Mucosa of descending colon (tissue), 3 donors: ENCODE data around the gene TEX51. TPM values are rescaled to one million over a fixed set of nuclear protein-coding genes. Genes with fewer than 3 reads are reported as not detected.

Experiments
- ATAC-seq: fragments of 200-7000 bp; cut with Tn5 transposase; one replicate; pipeline ENCODE4 v1.9.1; 2020; ENCODE audit warnings: mild to moderate bottlenecking, moderate library complexity
- DNase-seq, 3 donors: peaks; one replicate each; pipeline ENCODE4 v3.0.0-alpha.2; 2020
- H3K36me3 ChIP-seq: fragments of 200-600 bp; one replicate; pipeline ENCODE4 v1.8.0; 2021; ENCODE audit warnings: low read depth, mild to moderate bottlenecking
- H3K4me1 ChIP-seq: fragments of 200-600 bp; one replicate; pipeline ENCODE4 v1.8.0; 2021; ENCODE audit warnings: low read depth, mild to moderate bottlenecking
- H3K4me3 ChIP-seq: fragments of 200-600 bp; one replicate; pipeline ENCODE4 v1.8.0; 2021; ENCODE audit warnings: mild to moderate bottlenecking
- H3K9me3 ChIP-seq: fragments of 200-600 bp; one replicate; pipeline ENCODE4 v1.8.0; 2021; ENCODE audit warnings: mild to moderate bottlenecking
- intact Hi-C, 2 donors: fragments of 100-400 bp; cut with DNase I in 1 of 2; cut with micrococcal nuclease in 1 of 2; formaldehyde crosslinking; loops; one replicate each; pipeline versions ENCODE4 v1.11.0 to v1.11.1; 2022; cut with DNase I, micrococcal nuclease
- total RNA-seq, 3 donors: library from RNA; stranded (reverse); fragmentation: NEBNext Ultra II Directional in 2 of 3; extraction: Animal tissue kit (Norgen Biotek cat#: 25700) in 2 of 3; gene quantifications; one replicate each; pipeline versions ENCODE4 v1.2.1 to v1.2.4, GENCODE V29; 2021 to 2023
- TF ChIP-seq, protein P1 (sequence below): fragments of 200-600 bp; IDR thresholded peaks from one replicate; pipeline ENCODE4 v1.8.0; 2022; ENCODE audit warnings: antibody characterized with exemption, mild to moderate bottlenecking
- donor health status: DM: no; HTN: no; CAD: no; lungs with moderate emphysema.
- donor health status: DM: no; HTN: no; CAD: no.
- donor health status: DM: no; HTN: yes; CAD: no.

The TEX51 gene
- total RNA-seq, 3 donors from 2014 or later = not detected

DNA sequence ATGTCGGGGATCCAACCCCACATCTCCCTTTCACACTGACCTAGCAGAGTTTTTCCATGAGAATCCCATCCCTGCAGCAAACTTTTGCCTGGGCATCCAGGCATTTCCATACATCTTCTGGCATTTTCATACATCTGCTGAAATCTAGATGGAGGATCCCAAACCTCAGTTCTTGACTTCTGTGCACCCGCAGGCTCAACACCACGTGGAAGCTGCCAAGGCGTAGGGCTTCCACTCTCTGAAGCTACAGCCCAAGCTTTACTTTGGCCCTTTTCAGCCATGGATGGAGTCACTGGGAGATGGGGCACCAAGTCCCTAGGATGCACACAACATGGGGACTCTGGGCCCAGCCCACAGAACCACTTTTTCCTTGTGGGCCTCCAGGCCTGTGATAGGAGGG lies 32.2 kb upstream of the TEX51 start:
- H3K9me3 ChIP-seq = no peaks in the 10 kb centered on the region
- intact Hi-C loops = no loop called here
- DNase-seq (no peak), ATAC-seq (no peak)
- no peak overlapping the region for H3K4me3 ChIP-seq
- TF ChIP-seq, protein P1, sequence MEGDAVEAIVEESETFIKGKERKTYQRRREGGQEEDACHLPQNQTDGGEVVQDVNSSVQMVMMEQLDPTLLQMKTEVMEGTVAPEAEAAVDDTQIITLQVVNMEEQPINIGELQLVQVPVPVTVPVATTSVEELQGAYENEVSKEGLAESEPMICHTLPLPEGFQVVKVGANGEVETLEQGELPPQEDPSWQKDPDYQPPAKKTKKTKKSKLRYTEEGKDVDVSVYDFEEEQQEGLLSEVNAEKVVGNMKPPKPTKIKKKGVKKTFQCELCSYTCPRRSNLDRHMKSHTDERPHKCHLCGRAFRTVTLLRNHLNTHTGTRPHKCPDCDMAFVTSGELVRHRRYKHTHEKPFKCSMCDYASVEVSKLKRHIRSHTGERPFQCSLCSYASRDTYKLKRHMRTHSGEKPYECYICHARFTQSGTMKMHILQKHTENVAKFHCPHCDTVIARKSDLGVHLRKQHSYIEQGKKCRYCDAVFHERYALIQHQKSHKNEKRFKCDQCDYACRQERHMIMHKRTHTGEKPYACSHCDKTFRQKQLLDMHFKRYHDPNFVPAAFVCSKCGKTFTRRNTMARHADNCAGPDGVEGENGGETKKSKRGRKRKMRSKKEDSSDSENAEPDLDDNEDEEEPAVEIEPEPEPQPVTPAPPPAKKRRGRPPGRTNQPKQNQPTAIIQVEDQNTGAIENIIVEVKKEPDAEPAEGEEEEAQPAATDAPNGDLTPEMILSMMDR = no peak
- H3K4me1 ChIP-seq = no peaks in the 10 kb centered on the region
- H3K36me3 ChIP-seq = no peaks in the 10 kb centered on the region

DNA sequence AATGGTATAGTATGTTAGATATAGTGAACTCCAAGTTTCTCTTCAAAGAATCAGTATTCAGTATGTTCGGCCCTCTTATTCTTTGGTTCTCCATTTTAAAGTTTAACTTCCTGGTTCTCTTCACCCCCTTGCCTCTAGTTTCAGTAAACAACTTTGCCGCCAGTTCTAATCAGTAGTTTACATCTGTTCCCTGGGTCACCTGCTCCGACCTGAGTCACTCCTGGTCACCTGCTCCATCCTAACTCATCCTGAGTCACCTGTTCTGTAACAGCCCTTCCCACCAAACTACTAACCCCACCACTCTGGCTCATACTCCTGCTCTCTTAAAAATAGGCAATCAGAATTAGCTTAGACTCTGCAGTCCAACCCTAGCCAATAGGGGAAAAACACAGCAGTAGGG lies 23.7 kb upstream of the TEX51 start:
- intact Hi-C loops = no loop called here
- DNase-seq (no peak), ATAC-seq (no peak)
- Histone ChIP-seq H3K4me1 (no peaks in the 10 kb centered on the region), H3K4me3 (no peak overlapping the region), H3K36me3 (no peaks in the 10 kb centered on the region), H3K9me3 (peaks cover 8% of the 10 kb centered on the region)
- TF ChIP-seq, protein P1 = no peak

DNA sequence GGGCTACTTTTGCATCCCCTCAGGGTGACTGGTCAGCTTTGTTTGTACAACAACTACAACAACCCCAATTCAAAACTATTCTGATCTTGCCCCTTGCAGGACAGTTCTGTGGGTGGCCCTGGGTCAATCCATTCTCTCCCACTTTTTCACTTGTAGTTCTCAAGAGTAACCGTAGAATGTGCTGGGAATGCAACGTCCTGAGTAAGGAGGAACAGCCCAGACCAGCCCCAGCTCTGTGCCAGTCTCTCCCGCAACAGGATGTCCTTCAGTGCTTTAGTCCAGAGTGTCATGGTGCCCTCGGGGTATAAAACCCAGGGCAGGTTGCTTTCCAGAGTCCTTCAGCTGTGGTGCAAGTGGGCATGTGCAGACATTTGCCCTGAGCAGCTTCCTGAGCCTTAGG lies 22.1 kb upstream of the TEX51 start:
- ATAC-seq (no peak), DNase-seq (no peak)
- intact Hi-C loops = no loop called here
- Histone ChIP-seq H3K36me3 (no peaks in the 10 kb centered on the region), H3K4me1 (no peaks in the 10 kb centered on the region), H3K4me3 (no peak overlapping the region), H3K9me3 (peaks cover 8% of the 10 kb centered on the region)
- TF ChIP-seq, protein P1 = no peak

DNA sequence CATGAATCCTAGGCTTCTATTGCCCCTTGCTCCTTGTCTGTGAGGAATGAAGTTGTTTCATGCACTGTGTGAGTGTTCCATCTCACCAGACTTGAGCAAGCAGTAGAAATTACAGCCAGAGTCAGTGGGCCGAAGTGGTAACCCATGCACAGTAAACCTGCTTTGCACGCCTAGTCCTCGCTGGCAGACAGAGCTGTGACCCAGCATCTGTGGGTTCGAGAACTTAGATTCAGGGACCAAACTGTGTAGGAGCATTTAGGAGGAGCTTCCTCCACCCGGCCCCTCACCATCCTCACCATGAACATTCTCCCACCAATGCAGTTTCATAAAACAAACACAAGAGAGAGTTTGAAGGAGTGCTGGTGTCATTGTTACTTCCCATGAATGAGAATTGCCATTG lies 21.6 kb upstream of the TEX51 start:
- DNase-seq (no peak), ATAC-seq (no peak)
- peaks cover 8% of the 10 kb centered on the region for H3K9me3 ChIP-seq
- intact Hi-C loops = no loop called here
- H3K36me3 ChIP-seq = no peaks in the 10 kb centered on the region
- TF ChIP-seq, protein P1 = no peak
- H3K4me3 ChIP-seq = no peak overlapping the region
- H3K4me1 ChIP-seq = no peaks in the 10 kb centered on the region

DNA sequence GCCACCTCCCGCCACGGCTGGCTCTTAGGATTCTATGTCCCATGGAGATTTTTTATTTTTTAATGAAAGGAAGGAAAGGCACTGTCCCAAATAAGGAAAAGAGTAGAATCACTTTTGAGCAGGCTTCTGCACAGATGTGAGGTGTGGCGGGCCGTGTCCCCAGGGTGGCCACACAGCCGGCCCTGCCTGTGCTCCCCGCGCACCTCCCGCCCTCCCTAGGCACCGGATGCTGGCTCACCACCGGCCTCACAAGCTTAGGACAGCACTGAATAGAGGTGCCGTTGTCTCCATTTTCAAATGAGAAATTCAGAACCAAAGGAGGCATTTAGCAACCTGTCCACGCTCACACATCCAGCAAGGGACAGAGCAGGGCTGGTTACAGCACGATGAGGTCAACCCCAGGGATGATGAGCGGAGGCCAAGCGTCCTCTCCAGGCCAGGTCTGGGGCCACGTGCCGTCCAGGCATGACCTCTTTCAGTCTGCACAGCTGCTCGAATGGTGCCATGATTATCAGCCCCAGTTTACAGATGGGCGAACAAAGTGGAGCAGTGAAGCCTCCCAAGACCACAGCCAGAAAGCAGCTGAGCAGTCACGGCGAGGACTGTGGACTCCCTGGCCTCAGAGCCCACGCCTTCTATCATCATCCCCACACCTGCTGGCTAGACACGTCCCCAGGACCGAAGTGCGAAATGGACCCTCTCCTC lies 20.7 kb upstream of the TEX51 start:
- intact Hi-C loops = no loop called here
- H3K4me1 ChIP-seq = no peaks in the 10 kb centered on the region
- ATAC-seq (no peak), DNase-seq (no peak)
- TF ChIP-seq, protein P1 = no peak
- no peak overlapping the region for H3K4me3 ChIP-seq
- no peaks in the 10 kb centered on the region for H3K36me3 ChIP-seq
- peaks cover 8% of the 10 kb centered on the region for H3K9me3 ChIP-seq

DNA sequence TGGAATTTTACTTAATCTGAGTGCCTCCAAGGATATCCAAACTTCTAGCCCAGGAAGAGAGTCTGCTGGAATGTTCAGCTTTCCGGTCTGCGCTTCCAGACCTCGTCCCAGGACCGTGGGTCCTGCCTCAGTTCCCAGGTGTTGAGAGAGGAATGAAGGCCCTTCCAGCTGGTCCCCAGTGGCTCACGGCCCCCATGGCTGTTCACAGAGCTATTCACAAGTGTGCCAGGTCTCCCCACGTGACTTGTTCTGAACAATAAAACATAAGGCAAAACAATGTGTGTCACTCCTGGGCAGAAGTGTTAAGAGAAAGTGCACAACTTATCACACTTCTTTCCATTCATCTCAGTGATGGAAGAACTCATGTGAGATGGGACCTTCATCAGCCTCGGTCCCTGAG lies 20.1 kb upstream of the TEX51 start:
- Histone ChIP-seq H3K9me3 (peaks cover 8% of the 10 kb centered on the region), H3K36me3 (no peaks in the 10 kb centered on the region), H3K4me1 (no peaks in the 10 kb centered on the region), H3K4me3 (no peak overlapping the region)
- intact Hi-C loops = no loop called here
- DNase-seq (no peak), ATAC-seq (no peak)
- TF ChIP-seq, protein P1 = no peak
